Panc1 (cell line): ENCODE data around the gene ATP5F1D. TPM values are rescaled to one million over a fixed set of nuclear protein-coding genes. Genes with fewer than 3 reads are reported as not detected.

Experiments used
- ATAC-seq: fragments of 200-7000 bp; cut with Tn5 transposase; 2 replicates; pipeline ENCODE4 v1.9.1; 2020; ENCODE audit warnings: mild to moderate bottlenecking, moderate library complexity
- BruUV-seq: library from RNA; stranded (reverse); fragments of 400-500 nt; replicated peaks from 2 replicates; lab custom pipeline; 2021; lab: Mats Ljungman, UMichigan
- CTCF ChIA-PET: fragments of 300-600 bp; sonication (Branson Sonifier 250); formaldehyde crosslinking; loops from one replicate; lab custom pipeline; 2022; ENCODE audit warnings: antibody characterized with exemption; lab: Charles Lee
- POLR2A ChIA-PET: fragments of 300-600 bp; sonication (Branson Sonifier 250); formaldehyde crosslinking; loops from one replicate; lab custom pipeline; 2022; ENCODE audit warnings: antibody characterized with exemption; lab: Charles Lee
- DNase-seq: peaks from one replicate; pipeline ENCODE4 v3.0.0-alpha.2; 2010; ENCODE audit warnings: low read depth, low spot score
- H3K27ac ChIP-seq: 2 replicates; pipeline ENCODE4 v1.5.1; 2011; ENCODE audit warnings: mild to moderate bottlenecking, low read length, inconsistent platforms
- H3K27me3 ChIP-seq: fragments of 200-500 bp; sonication (Bioruptor generic); 2 replicates; pipeline ENCODE4 v1.6.0; 2014; ENCODE audit warnings: low read length, inconsistent platforms; ENCODE audit not compliant: control insufficient read depth, insufficient read depth
- H3K36me3 ChIP-seq: fragments of 200-500 bp; sonication (Bioruptor generic); 2 replicates; pipeline ENCODE4 v1.5.1; 2014; ENCODE audit warnings: inconsistent platforms, mild to moderate bottlenecking, low read length, moderate library complexity; ENCODE audit not compliant: control insufficient read depth, insufficient read depth
- H3K4me1 ChIP-seq: 2 replicates; pipeline ENCODE4 v1.5.1; 2011; ENCODE audit warnings: inconsistent platforms, mild to moderate bottlenecking, low read length, moderate library complexity; ENCODE audit not compliant: control insufficient read depth, insufficient read depth
- H3K4me3 ChIP-seq, 2 experiments: 2 replicates each; pipeline ENCODE4 v1.5.1; 2011 to 2012; ENCODE audit warnings: low read depth in 2 of 2, low read length in 2 of 2, mild to moderate bottlenecking in 2 of 2, inconsistent platforms in 1 of 2, moderate library complexity in 1 of 2
- H3K9me3 ChIP-seq: fragments of 200-500 bp; sonication (Bioruptor generic); 2 replicates; pipeline ENCODE4 v1.5.1; 2014; ENCODE audit warnings: low read depth, mild to moderate bottlenecking, inconsistent platforms, low read length, moderate library complexity; ENCODE audit not compliant: control insufficient read depth, insufficient read depth
- POLR2AphosphoS5 ChIP-seq: IDR thresholded peaks from 2 replicates; pipeline ENCODE4 v1.6.1; 2012; ENCODE audit warnings: mild to moderate bottlenecking, low read depth, low read length, moderate library complexity
- TCF7L2 ChIP-seq: IDR thresholded peaks from 2 replicates; pipeline ENCODE4 v1.6.1; 2011; ENCODE audit warnings: mild to moderate bottlenecking, low read depth, low read length, inconsistent platforms
- in situ Hi-C: cut with HindIII; loops from 2 replicates; pipeline ENCODE4 v1.10.0; 2016; ENCODE audit warnings: low sequenced_read_pairs, low pct_unique_long_range_greater_than_20kb
- intact Hi-C: fragments of 100-400 bp; cut with micrococcal nuclease; formaldehyde crosslinking; loops from one replicate; pipeline ENCODE4 v1.10.0; 2022; ENCODE audit not compliant: unreplicated experiment
- total RNA-seq: library from RNA; stranded (reverse); gene quantifications from one replicate; pipeline ENCODE4 v1.2.1, GENCODE V29; 2021; ENCODE audit not compliant: unreplicated experiment
- TF ChIP-seq, protein P1 (sequence below): fragments of 450-650 bp; IDR thresholded peaks from 2 replicates; pipeline ENCODE4 v1.5.1; 2017; ENCODE audit warnings: mild to moderate bottlenecking
- TF ChIP-seq, protein P2 (sequence below), 2 experiments: IDR thresholded peaks; 2 replicates each; pipeline ENCODE4 v1.6.1; 2011 to 2012; ENCODE audit warnings: low read depth in 2 of 2, control low read depth in 1 of 2, low read length in 1 of 2, mild to moderate bottlenecking in 1 of 2, moderate library complexity in 1 of 2; ENCODE audit not compliant: insufficient read depth in 1 of 2

ATP5F1D gene
- total RNA-seq, 1 experiment from 2014 or later, result 218 TPM

DNA sequence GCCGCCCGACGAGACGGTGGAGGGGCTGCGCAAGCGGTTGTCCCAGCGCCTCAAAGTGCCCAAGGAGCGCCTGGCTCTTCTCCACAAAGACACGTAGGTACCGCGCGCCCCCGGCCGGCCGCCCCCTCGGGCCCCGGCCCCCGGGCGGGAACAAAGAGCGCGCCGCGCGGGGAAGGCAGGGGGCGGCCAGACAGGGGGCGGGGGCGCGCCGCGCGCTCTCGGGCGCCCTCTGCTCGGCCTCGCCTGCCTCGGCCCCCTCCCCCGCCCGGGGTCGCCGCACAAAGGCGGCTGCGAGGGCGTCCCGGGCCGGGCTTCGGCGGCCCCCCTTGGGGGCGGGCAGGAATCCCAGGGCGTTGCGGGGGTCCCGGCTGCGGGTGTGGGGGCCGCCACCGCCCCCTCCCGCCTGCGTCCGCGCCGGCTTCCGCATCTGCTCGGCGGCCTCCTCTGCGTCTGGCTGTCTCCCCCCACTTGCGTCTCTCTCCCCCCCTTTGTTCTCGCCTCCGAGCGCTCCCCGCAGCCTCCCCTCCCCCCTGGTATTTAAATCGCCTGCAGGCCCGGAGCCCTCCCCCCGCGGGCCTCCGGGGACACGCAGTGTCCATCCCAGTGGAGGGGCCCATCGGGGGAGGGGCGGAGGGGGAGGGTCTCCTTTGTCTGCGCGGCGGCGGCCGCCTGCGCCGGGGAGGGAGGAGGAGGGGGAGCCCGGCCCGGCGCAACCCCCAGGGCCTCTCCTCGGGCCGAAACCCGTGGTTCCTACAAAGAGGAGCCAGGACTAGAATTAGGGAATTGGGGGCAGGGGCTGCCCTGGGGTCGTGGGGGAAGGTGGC lies 9.1 kb downstream of the ATP5F1D start:
- Histone ChIP-seq H3K27ac (peak overlapping the region; percentile 81), H3K27me3 (no peaks in the 10 kb centered on the region), H3K36me3 (peaks cover 5% of the 10 kb centered on the region), H3K4me3 (peak overlapping the region; percentile 59 to 68), H3K4me1 (peaks cover 27% of the 10 kb centered on the region), H3K9me3 (no peaks in the 10 kb centered on the region)
- POLR2A ChIA-PET, result no interaction called here
- CTCF ChIA-PET, result no interaction called here
- in situ Hi-C loops (no loop called here), intact Hi-C loops (no loop called here)
- TF ChIP-seq, protein P1, sequence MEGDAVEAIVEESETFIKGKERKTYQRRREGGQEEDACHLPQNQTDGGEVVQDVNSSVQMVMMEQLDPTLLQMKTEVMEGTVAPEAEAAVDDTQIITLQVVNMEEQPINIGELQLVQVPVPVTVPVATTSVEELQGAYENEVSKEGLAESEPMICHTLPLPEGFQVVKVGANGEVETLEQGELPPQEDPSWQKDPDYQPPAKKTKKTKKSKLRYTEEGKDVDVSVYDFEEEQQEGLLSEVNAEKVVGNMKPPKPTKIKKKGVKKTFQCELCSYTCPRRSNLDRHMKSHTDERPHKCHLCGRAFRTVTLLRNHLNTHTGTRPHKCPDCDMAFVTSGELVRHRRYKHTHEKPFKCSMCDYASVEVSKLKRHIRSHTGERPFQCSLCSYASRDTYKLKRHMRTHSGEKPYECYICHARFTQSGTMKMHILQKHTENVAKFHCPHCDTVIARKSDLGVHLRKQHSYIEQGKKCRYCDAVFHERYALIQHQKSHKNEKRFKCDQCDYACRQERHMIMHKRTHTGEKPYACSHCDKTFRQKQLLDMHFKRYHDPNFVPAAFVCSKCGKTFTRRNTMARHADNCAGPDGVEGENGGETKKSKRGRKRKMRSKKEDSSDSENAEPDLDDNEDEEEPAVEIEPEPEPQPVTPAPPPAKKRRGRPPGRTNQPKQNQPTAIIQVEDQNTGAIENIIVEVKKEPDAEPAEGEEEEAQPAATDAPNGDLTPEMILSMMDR, result no peak; the same call in 1 of the 2 replicates
- TF ChIP-seq, protein P2, sequence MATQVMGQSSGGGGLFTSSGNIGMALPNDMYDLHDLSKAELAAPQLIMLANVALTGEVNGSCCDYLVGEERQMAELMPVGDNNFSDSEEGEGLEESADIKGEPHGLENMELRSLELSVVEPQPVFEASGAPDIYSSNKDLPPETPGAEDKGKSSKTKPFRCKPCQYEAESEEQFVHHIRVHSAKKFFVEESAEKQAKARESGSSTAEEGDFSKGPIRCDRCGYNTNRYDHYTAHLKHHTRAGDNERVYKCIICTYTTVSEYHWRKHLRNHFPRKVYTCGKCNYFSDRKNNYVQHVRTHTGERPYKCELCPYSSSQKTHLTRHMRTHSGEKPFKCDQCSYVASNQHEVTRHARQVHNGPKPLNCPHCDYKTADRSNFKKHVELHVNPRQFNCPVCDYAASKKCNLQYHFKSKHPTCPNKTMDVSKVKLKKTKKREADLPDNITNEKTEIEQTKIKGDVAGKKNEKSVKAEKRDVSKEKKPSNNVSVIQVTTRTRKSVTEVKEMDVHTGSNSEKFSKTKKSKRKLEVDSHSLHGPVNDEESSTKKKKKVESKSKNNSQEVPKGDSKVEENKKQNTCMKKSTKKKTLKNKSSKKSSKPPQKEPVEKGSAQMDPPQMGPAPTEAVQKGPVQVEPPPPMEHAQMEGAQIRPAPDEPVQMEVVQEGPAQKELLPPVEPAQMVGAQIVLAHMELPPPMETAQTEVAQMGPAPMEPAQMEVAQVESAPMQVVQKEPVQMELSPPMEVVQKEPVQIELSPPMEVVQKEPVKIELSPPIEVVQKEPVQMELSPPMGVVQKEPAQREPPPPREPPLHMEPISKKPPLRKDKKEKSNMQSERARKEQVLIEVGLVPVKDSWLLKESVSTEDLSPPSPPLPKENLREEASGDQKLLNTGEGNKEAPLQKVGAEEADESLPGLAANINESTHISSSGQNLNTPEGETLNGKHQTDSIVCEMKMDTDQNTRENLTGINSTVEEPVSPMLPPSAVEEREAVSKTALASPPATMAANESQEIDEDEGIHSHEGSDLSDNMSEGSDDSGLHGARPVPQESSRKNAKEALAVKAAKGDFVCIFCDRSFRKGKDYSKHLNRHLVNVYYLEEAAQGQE (IDR thresholded peaks at IDR 0.05; ENCODE audit: insufficient read depth in 1 of 2, low read depth in 2 of 2, low read length in 1 of 2), result no peak
- TF ChIP-seq TCF7L2, result 0 out of 2 replicates have a peak, but pooled peaks have one; percentile 6
- no TSS peak for BruUV-seq
- ATAC-seq (no peak), DNase-seq (no peak)

DNA sequence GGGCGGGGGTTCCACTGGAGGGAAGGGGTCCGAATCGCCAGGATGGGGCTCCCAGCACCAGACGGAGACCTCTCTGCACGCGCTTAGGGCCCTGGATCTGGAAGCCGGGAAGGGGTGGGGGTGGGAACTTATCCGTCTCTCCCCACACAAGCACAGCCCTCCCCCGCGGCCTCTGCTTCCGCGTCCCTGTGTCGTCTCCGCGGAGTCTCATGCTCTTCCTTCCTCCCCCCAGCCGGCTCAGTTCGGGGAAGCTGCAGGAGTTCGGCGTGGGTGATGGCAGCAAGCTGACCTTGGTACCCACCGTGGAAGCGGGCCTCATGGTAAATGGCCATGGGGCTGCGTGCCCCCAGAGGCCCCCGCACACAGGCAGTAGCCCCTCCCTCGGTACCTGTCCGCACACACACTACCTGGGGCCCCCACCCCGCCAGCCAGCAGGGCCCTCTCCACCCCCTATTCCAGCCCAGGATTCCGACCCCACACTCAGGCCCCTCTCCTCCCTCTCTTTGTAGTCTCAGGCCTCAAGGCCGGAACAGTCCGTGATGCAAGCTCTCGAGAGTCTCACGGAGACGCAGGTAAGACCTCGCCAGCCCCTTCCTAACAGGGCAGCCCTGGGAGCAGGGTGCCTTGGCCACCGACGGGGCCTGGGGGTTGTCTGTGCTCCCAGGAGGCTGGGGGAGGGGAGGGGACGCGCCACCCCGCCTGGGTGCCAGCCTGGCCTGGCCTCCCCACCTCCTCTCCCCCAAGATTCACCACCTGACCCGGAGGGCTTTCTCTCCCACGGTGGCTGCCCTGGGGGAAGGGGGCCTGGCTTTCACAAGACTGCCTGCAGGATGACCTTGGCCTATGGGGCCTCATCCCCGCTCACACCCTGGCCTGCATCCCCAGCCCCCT lies 10.0 kb downstream of the ATP5F1D start:
- DNase-seq, result no peak
- peaks cover 5% of the 10 kb centered on the region for H3K36me3 ChIP-seq
- ChIA-PET POLR2A (interaction anchor here (0.6 kb wide), 1 partner anchor 15 kb away, joined by 11 read pairs; no protein-coding TSS in a partner anchor), CTCF (no interaction called here)
- no peak for TF ChIP-seq TCF7L2
- peak; percentile 53; the same call in 1 of the 2 replicates for TF ChIP-seq POLR2AphosphoS5
- H3K4me3 ChIP-seq, result peak overlapping the region; percentile 59 to 68
- no peak for ATAC-seq
- H3K27ac ChIP-seq, result peak overlapping the region; percentile 81
- H3K27me3 ChIP-seq, result no peaks in the 10 kb centered on the region
- BruUV-seq, result TSS peak; percentile 57
- no peaks in the 10 kb centered on the region for H3K9me3 ChIP-seq
- H3K4me1 ChIP-seq, result peaks cover 28% of the 10 kb centered on the region
- in situ Hi-C loops (no loop called here), intact Hi-C loops (no loop called here)
